ENCODE results near the gene IMPG1.

IMPG1 gene

GRCh38 chr6:75893058-75893775, 179.2 kb downstream of the IMPG1 start:
- DNase-seq (no peak), ATAC-seq (no peak)

- no peak for DNase-seq
- no peak for ATAC-seq
Measured at GRCh38 chr6:75892384-75892783, 180.1 kb downstream of the IMPG1 start.

GRCh38 chr6:75884822-75885221, 187.6 kb downstream of the IMPG1 start:
- ATAC-seq, result no peak

GRCh38 chr6:75882734-75883133, 189.7 kb downstream of the IMPG1 start:
- no peak for ATAC-seq
- DNase-seq, result no peak

More at GRCh38 chr6:75884822-75885221, 187.6 kb downstream of the IMPG1 start:
- DNase-seq, result no peak

- no peak for DNase-seq
- no peak for ATAC-seq
Measured at GRCh38 chr6:75880305-75880704, 192.2 kb downstream of the IMPG1 start.

GRCh38 chr6:75876152-75876551, 196.3 kb downstream of the IMPG1 start:
- no peak for DNase-seq
- ATAC-seq, result no peak

- ATAC-seq, result no peak
- no peak for DNase-seq
Measured at GRCh38 chr6:75874224-75874623, 198.2 kb downstream of the IMPG1 start.

Measured in stimulated activated naive CD8-positive, alpha-beta T cell treated with anti-CD3 and anti-CD28 coated beads, Interleukin-15, Interleukin-2, amounts not matched to agents 100 U/mL and 50 U/mL, for 24 hours (primary cell).